ENCODE measurements around the gene TTC39B.

GRCh38 chr9:15268782-15269181 lies 38.2 kb downstream of the TTC39B start:
- TF ChIP-seq CTCF (IDR thresholded peaks at IDR 0.05) (no peak), EP300 (IDR thresholded peaks at IDR 0.05) (no peak), POLR2A (IDR thresholded peaks at IDR 0.05) (no peak)
